Left colon (tissue), 2 donors: ENCODE results near the gene TMEM271. TPM values are rescaled to one million over a fixed set of nuclear protein-coding genes. Genes with fewer than 3 reads are reported as not detected.

Experiments used
- ATAC-seq: fragments of 200-7000 bp; cut with Tn5 transposase; one replicate; pipeline ENCODE4 v1.9.1; 2020; ENCODE audit warnings: mild to moderate bottlenecking, moderate library complexity
- DNase-seq, 2 donors: peaks; one replicate each; pipeline ENCODE4 v3.0.0-alpha.2; 2020
- intact Hi-C, 2 donors: fragments of 100-400 bp; cut with DNase I in 1 of 2; cut with micrococcal nuclease in 1 of 2; formaldehyde crosslinking; loops; one replicate each; pipeline versions ENCODE4 v1.11.2 to v1.14.0; 2022; cut with DNase I, micrococcal nuclease
- total RNA-seq, 2 donors: library from RNA; stranded (reverse); fragmentation: NEBNext Ultra II Directional; extraction: Animal tissue kit (Norgen Biotek cat#: 25700); gene quantifications; one replicate each; pipeline ENCODE4 v1.2.1, GENCODE V29; 2021
- donor health status: DM: no; HTN: no; CAD: no.
- donor health status: DM: yes; HTN: yes; CAD: no.

The TMEM271 gene
- total RNA-seq, 2 donors from 2014 or later, result not detected

DNA sequence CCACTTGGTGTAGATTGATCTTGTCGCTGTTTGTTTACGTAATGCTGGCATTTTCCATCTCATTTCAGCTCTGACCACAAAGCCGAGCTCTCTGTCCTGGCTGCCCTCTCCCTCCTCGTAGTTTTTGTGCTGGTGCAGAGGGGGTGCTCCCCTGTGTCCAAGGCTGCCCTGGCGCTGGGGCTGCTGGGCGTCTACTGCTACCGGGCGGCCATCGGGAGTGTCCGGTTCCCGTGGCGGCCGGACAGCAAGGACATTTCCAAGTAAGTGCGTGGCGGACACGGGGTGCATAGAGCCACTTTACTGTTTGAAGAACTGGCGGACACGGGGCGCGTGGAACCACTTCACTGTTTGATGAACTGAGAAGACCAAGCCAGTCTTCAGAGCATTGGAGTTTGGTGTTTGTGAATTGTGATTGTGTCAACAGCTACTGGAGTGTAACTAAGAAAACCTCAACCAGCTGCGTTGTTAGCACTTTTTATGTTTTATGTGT is 49.1 kb downstream of the TMEM271 start:
- ATAC-seq (no peak), DNase-seq (no peak)
- intact Hi-C loops, result no loop called here

DNA sequence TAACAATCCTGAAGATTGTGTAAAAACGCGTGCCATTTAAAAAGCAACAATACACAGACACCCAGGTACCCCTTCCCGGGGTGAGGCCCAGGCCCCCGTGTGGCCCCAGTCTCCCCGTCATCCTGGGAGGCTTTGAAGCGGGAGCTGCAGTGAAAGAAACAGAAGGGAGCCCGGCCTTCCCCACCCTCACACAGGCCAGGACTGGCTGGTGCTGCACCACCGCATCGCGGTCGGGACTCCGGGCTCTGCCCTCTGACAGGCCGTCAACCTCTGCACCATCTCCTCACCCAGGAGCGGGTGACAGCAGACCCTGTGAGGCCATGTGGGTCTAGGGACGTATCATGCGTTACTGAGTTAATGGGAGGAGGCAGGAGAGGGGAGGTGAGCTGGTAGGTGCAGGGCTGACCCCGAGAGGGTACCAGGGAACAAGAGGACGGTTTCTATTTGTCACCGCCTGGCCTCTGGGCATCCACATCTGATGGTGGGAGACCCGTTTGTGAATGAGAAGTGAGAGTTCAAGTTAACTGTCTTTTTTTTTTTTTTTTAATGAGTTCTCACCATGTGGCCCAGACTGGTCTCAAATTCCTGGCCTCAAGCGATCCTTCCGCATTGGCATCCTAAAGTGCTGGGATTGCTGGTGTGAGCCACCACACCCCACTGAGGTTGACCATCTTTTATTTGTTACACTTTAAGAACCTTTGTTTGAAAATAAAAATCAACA is 49.7 kb downstream of the TMEM271 start:
- intact Hi-C loops, result no loop called here
- ATAC-seq (no peak), DNase-seq (no peak)

DNA sequence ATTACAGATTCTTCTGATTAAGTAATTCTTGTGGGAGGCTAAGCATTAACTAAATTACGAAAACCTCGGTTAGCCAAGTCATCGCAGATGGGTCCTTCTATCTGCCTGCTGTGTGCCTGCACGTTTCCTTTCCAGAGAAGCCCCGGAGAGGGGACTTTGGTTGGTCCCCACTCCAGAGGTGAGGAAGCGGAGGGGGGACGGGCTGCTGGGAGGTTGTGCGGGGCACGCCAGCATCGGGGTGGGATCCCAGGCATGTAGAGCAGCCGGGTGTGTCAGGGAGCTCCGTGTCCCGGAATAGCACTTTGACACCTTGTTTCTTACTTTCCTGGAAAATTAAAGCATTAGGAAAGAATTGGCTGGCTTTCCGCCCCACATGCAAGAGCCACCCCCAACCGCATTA is 50.4 kb downstream of the TMEM271 start:
- ATAC-seq (no peak), DNase-seq (no peak)
- intact Hi-C loops, result no loop called here

DNA sequence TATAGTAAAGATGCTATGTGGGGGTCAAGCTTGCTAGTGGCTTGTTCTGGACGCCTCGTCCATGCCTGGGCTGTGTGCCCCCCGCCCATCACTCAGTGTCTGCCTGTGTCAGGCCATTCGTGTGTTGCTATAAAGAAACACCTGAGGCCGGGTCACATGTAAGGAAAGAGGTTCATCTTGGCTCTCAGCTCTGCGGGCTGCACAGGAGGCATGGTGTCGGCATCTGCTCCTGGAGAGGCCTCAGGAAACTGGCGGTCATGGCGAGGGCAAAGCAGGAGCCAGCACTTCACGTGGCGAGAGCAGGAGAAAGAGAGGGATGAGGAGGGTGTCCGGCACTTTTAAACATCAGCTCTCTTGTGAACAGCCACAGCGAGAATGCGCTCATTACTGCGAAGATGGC is 51.9 kb downstream of the TMEM271 start:
- intact Hi-C loops, result no loop called here
- DNase-seq (no peak), ATAC-seq (no peak)

Other genes starting within 250 kb of the TMEM271 start
- gene ZNF141, start 238.5 kb downstream of the TMEM271 start, total RNA-seq, result 10 to 100 TPM; 19.5 to 21.4 TPM
- gene ZNF721, start 77.1 kb downstream of the TMEM271 start, total RNA-seq, result 10 to 100 TPM; 20.7 to 27.2 TPM
- 10 to 100 TPM; 54.5 to 57.5 TPM for gene PIGG, start 77.1 kb downstream of the TMEM271 start, total RNA-seq
- gene PDE6B, start 49.3 kb upstream of the TMEM271 start, total RNA-seq, result 1 to 10 TPM; 1.3 to 1.4 TPM
- gene ATP5ME, start 98.0 kb upstream of the TMEM271 start, total RNA-seq, result 100 to 1,000 TPM; 383 to 496 TPM
- 10 to 100 TPM; 30.0 to 37.1 TPM for gene MYL5, start 98.2 kb upstream of the TMEM271 start, total RNA-seq
- gene SLC49A3, start 112.9 kb upstream of the TMEM271 start, total RNA-seq, result 10 to 100 TPM; 10.7 to 15.8 TPM
- 10 to 100 TPM; 46.9 to 51.9 TPM for gene PCGF3, start 129.5 kb upstream of the TMEM271 start, total RNA-seq
- gene CPLX1, start 249.8 kb upstream of the TMEM271 start, total RNA-seq, result 1 to 10 TPM; 2.7 to 3.5 TPM